Ramos (cell line): Measurements from ENCODE around the gene C4orf50.

Source experiments
- in situ Hi-C: fragments of 300-500 bp; cut with MboI; formaldehyde crosslinking; loops from one replicate; pipeline ENCODE4 v1.14.3; 2022; ENCODE audit warnings: low sequenced_read_pairs; ENCODE audit not compliant: unreplicated experiment

C4orf50 gene

GRCh38 chr4:5973486-5974220, 44.6 kb downstream of the C4orf50 start:
- in situ Hi-C loops = no loop called here

GRCh38 chr4:5973033-5973432, 45.2 kb downstream of the C4orf50 start:
- in situ Hi-C loops = no loop called here

DNA sequence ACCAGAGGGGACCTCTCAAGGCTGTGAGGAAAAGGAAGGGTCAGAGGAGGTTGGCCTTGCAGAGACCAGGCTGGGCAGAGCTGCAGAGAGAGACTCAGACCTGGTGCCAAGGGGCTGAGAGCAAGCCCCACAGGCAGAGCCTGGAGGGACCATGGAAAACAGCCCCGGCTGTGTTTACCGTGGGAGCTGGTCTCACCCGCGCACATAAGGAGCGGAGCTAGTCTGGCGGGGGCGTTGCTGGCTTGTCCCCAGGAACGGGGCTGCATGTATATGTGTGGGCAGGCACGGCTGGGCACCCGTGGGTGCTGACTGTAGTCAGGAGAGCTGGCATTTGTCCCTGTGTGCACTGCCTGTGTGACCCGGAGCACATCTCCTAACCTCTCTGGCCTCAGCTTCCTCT, 45.7 kb downstream of the C4orf50 start:
- in situ Hi-C loops = no loop called here

DNA sequence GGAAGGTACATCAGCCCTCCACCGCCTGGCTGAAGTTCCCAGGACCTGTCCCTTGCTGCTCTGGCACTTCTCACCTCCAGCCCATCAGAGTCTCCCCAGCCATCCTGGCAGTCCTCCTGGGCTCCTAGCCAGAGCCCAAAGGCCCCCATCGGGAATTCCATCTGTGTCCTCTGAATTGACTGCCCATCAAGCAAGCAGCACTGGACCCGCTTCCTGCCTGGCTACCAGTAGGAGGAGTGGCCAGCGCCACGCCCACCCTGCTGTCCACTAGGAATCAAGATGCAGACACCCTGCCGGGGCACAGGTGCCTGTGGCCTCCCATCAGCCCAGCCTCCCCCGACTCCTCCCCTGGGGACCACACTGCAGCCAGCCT, 47.2 kb downstream of the C4orf50 start:
- in situ Hi-C loops = no loop called here

- in situ Hi-C loops = no loop called here
Observed at GRCh38 chr4:5970381-5971077, 47.7 kb downstream of the C4orf50 start.

DNA sequence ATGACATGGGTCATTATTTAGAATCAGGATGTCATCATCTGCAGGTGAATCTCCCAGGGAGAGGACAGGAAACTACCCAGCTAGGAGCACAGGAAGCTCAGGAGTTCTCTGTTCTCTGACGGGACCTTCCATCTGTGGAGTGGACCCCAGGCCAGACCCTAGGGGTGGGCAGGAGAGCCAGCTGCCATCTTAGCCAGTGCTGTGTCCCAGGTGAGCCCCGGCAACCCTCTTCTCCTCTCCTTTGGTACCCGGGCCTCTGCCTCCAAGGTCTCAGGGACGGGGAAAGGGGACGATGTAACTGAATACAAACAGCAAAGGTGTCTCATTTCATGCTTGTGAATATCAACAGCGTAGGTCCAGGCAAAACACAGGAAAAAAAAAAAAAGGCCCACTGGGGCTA, 48.5 kb downstream of the C4orf50 start:
- in situ Hi-C loops = no loop called here

DNA sequence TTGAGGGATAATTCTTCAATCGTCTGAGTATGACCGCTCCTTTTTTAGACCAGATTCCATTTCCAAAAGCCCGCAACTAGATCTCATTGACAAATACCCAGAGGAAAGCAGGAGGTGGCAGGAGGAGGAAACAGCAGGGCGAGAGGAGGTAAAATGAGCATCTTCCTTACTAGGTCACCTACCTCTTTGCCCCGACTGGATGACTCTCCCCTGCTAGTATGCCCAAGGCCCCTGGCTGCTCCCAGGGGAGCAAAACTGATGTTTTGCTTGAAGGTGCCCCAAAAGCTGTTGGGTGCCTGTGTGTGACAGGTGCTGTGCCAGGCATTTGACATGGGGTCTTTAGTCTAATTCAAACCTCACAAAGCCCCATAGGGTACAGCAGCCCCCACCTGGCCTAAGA, 48.9 kb downstream of the C4orf50 start:
- in situ Hi-C loops = no loop called here

DNA sequence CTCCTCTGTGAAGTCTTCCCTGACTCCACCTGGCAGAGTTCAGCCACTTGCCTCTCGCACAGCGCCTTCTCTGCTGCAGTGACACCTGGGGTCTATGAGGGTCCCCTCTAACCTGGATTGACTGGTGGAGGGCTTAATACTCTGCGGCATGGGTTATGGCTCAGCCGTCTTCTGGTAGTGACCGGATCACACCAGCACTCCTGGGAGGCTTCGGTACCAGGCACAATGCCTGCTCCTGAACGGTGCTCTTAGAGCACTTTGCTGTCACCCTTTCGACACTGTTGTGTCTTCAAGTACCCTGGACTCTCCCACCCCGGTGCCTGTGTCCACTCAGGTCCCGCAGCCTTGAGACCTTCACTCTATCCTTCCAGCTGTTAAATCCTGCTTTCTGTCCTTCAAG, 50.0 kb downstream of the C4orf50 start:
- in situ Hi-C loops = no loop called here

- in situ Hi-C loops = no loop called here
Observed at GRCh38 chr4:5967783-5968182, 50.4 kb downstream of the C4orf50 start.

- in situ Hi-C loops = no loop called here
Observed at GRCh38 chr4:5965225-5965624, 53.0 kb downstream of the C4orf50 start.

DNA sequence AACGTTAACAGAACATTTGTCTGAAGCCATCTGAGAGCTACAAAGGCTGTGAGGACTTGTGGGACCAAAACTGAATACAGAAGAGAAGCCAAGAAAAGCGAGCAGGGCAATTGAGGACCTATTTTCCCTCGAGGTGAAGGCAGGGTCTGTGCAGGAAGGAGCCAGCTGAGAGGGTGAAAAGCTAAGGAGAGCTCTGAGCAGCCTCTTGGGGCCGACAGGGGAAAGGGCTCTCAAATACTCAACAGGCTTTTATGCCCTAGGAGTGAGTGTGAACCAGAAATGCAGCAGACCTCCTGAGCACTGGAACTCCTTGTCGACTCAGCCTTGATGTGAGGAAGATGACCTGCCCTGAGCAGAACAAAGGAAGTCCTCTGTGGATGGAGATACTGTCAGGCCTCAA, 54.2 kb downstream of the C4orf50 start:
- in situ Hi-C loops = no loop called here

- in situ Hi-C loops = no loop called here
Observed at GRCh38 chr4:5963611-5964010, 54.6 kb downstream of the C4orf50 start.

- in situ Hi-C loops = no loop called here
Observed at GRCh38 chr4:5962416-5962815, 55.8 kb downstream of the C4orf50 start.

- in situ Hi-C loops = no loop called here
Observed at GRCh38 chr4:5960252-5960880, 57.9 kb downstream of the C4orf50 start.

GRCh38 chr4:5959211-5959982, 58.8 kb downstream of the C4orf50 start:
- in situ Hi-C loops = no loop called here

GRCh38 chr4:5958199-5958735, 60.0 kb downstream of the C4orf50 start:
- in situ Hi-C loops = no loop called here

GRCh38 chr4:5957076-5957475, 61.2 kb downstream of the C4orf50 start:
- in situ Hi-C loops = no loop called here

GRCh38 chr4:5956285-5957021, 61.8 kb downstream of the C4orf50 start:
- in situ Hi-C loops = no loop called here

- in situ Hi-C loops = no loop called here
Observed at GRCh38 chr4:5955856-5956255, 62.4 kb downstream of the C4orf50 start.
